Cerebellar nuclear complex (tissue), 1 donor: ENCODE measurements around the gene LRRC26.

Source experiments
- DNase-seq, 2 experiments: peaks; one replicate each; lab custom pipeline; 2025; lab: John Stamatoyannopoulos, UW

Gene LRRC26

GRCh38 chr9:137199411-137200121, 29.7 kb upstream of the LRRC26 start:
- DNase-seq = no peak

- DNase-seq = peak in 1 of 2 experiments; percentile 51
Observed at GRCh38 chr9:137198902-137199283, 29.0 kb upstream of the LRRC26 start.

GRCh38 chr9:137198051-137198901, 28.4 kb upstream of the LRRC26 start:
- DNase-seq = no peak

- DNase-seq = no peak
Observed at GRCh38 chr9:137195525-137196220, 25.8 kb upstream of the LRRC26 start.

- DNase-seq = no peak
Observed at GRCh38 chr9:137194909-137195308, 25.1 kb upstream of the LRRC26 start.

- no peak for DNase-seq
Observed at GRCh38 chr9:137194388-137194787, 24.5 kb upstream of the LRRC26 start.

- no peak for DNase-seq
Observed at GRCh38 chr9:137193771-137194170, 23.9 kb upstream of the LRRC26 start.

GRCh38 chr9:137192859-137193258, 23.0 kb upstream of the LRRC26 start:
- no peak for DNase-seq

- DNase-seq = no peak
Observed at GRCh38 chr9:137192448-137192780, 22.6 kb upstream of the LRRC26 start.

- DNase-seq = no peak
Observed at GRCh38 chr9:137191691-137192447, 22.0 kb upstream of the LRRC26 start.

GRCh38 chr9:137191245-137191644, 21.4 kb upstream of the LRRC26 start:
- no peak for DNase-seq

GRCh38 chr9:137190315-137190856, 20.5 kb upstream of the LRRC26 start:
- DNase-seq = no peak

GRCh38 chr9:137189297-137190295, 19.7 kb upstream of the LRRC26 start:
- DNase-seq = no peak

GRCh38 chr9:137188490-137189296, 18.8 kb upstream of the LRRC26 start, which contains the start of the genes ANAPC2 and SSNA1:
TSS of gene ANAPC2 (minus strand) at chr9:137188560. CDS start at chr9:137188532, 28 bp downstream.
TSS of gene SSNA1 (plus strand) at chr9:137188676. CDS start at chr9:137188727, 51 bp downstream.
- DNase-seq = no peak

- no peak for DNase-seq
Observed at GRCh38 chr9:137188086-137188489, 18.2 kb upstream of the LRRC26 start.

- DNase-seq = no peak
Observed at GRCh38 chr9:137187386-137187785, 17.5 kb upstream of the LRRC26 start.

- DNase-seq = no peak
Observed at GRCh38 chr9:137186385-137186784, 16.5 kb upstream of the LRRC26 start.

- DNase-seq = no peak
Observed at GRCh38 chr9:137185921-137186320, 16.1 kb upstream of the LRRC26 start.

GRCh38 chr9:137184881-137185660, 15.2 kb upstream of the LRRC26 start:
- no peak for DNase-seq
